8988T (cell line): ENCODE results near the gene LAMC3.
"Not testable (repeated sequence)": the region's sequence is repeated elsewhere in the genome, so short reads cannot be mapped to it uniquely, and the experiment has no call there.

ENCODE experiments used
- DNase-seq: peaks from one replicate; pipeline ENCODE4 v3.0.0; 2011

LAMC3 gene

GRCh38 chr9:131082774-131083512 is 74.0 kb downstream of the LAMC3 start:
- DNase-seq = no peak

GRCh38 chr9:131084661-131085369 is 75.8 kb downstream of the LAMC3 start:
- no peak for DNase-seq

GRCh38 chr9:131085370-131086122 is 76.6 kb downstream of the LAMC3 start:
- no peak for DNase-seq

- no peak for DNase-seq
Observed at GRCh38 chr9:131087354-131087893, 78.5 kb downstream of the LAMC3 start.

- no peak for DNase-seq
Observed at GRCh38 chr9:131090025-131090787, 81.2 kb downstream of the LAMC3 start.

- DNase-seq = no peak
Observed at GRCh38 chr9:131091352-131091992, 82.5 kb downstream of the LAMC3 start.

GRCh38 chr9:131092030-131092429 is 83.1 kb downstream of the LAMC3 start:
- no peak for DNase-seq

- no peak for DNase-seq
Observed at GRCh38 chr9:131092548-131093440, 83.8 kb downstream of the LAMC3 start.

GRCh38 chr9:131094015-131094414 is 85.0 kb downstream of the LAMC3 start:
- no peak for DNase-seq

GRCh38 chr9:131094622-131095021 is 85.6 kb downstream of the LAMC3 start:
- DNase-seq = no peak

- DNase-seq = no peak
Observed at GRCh38 chr9:131095666-131096268, 86.8 kb downstream of the LAMC3 start.

GRCh38 chr9:131096269-131097125 is 87.5 kb downstream of the LAMC3 start, which contains the start of gene AIF1L:
Gene AIF1L (plus strand): TSS chr9:131096531. CDS start chr9:131096630, 99 bp downstream.
- peak; percentile 90 for DNase-seq

GRCh38 chr9:131097126-131097947 is 88.4 kb downstream of the LAMC3 start:
- DNase-seq = no peak

- DNase-seq = no peak
Observed at GRCh38 chr9:131097948-131098278, 88.9 kb downstream of the LAMC3 start.

- DNase-seq = no peak
Observed at GRCh38 chr9:131098391-131099101, 89.6 kb downstream of the LAMC3 start.

GRCh38 chr9:131099102-131099606 is 90.2 kb downstream of the LAMC3 start:
- no peak for DNase-seq

GRCh38 chr9:131099845-131100244 is 90.9 kb downstream of the LAMC3 start:
- not testable (repeated sequence) for DNase-seq

- DNase-seq = no peak
Observed at GRCh38 chr9:131100445-131100844, 91.5 kb downstream of the LAMC3 start.
